ENCODE data around the gene RSPH10B. TPM values are rescaled to one million over a fixed set of nuclear protein-coding genes. Genes with fewer than 3 reads are reported as not detected.
"Not testable (repeated sequence)": the region's sequence is repeated elsewhere in the genome, so short reads cannot be mapped to it uniquely, and the experiment has no call there.

The RSPH10B gene
- total and polyA plus RNA-seq, 10 of the 15 experiments (the other 5 are each of a cell fraction or from before 2014, with no cell fraction given) = 0.03 TPM; not detected in 9

GRCh38 chr7:5908835-5909234 lies 61.7 kb downstream of the RSPH10B start:
- H3K9ac ChIP-seq (ENCODE audit: control insufficient read depth, insufficient read depth, low read length); ATAC-seq; H3K4me3 ChIP-seq; CTCF ChIA-PET; H3K36me3 ChIP-seq (ENCODE audit: control insufficient read depth in 2 of 2, insufficient read depth in 2 of 2, low read length in 1 of 2); H4K20me1 ChIP-seq (ENCODE audit: control insufficient read depth, insufficient read depth); H3K4me1 ChIP-seq (ENCODE audit: control insufficient read depth, insufficient read depth, low read length); SMC1A ChIA-PET (ENCODE audit: uncharacterized antibody, unreplicated experiment); H3K9me3 ChIP-seq (replicated peaks; ENCODE audit: control insufficient read depth, insufficient read depth, low read length); BruUV-seq (replicated peaks); FAIRE-seq; H3K27me3 ChIP-seq (replicated peaks in 1 of 2; ENCODE audit: control insufficient read depth in 2 of 2, insufficient read depth in 2 of 2, low read length in 1 of 2); POLR2A ChIA-PET; H2AFZ ChIP-seq (ENCODE audit: control insufficient read depth, low read depth, low read length); DNase-seq (ENCODE audit: low read depth, low spot score); in situ Hi-C loops (cut with MboI); intact Hi-C loops (cut with micrococcal nuclease; ENCODE audit: unreplicated experiment); RAD21 ChIA-PET (ENCODE audit: unreplicated experiment); H3K4me2 ChIP-seq (ENCODE audit: control insufficient read depth, insufficient read depth); H3K27ac ChIP-seq (ENCODE audit: control insufficient read depth, insufficient read depth); H3K79me2 ChIP-seq (ENCODE audit: control insufficient read depth, insufficient read depth, low read length): not testable (repeated sequence)
- 95% methylated on average over 4 of the region's 6 CpGs for WGBS (ENCODE audit: insufficient coverage, insufficient replicate concordance, low lambda C conversion rate, missing lambda C conversion rate)

GRCh38 chr7:5904726-5905125 lies 65.8 kb downstream of the RSPH10B start:
- H3K4me1 ChIP-seq (ENCODE audit: control insufficient read depth, insufficient read depth, low read length); CTCF ChIA-PET; ATAC-seq; BruUV-seq (replicated peaks); H2AFZ ChIP-seq (ENCODE audit: control insufficient read depth, low read depth, low read length); intact Hi-C loops (cut with micrococcal nuclease; ENCODE audit: unreplicated experiment); SMC1A ChIA-PET (ENCODE audit: uncharacterized antibody, unreplicated experiment); H3K4me3 ChIP-seq; H3K79me2 ChIP-seq (ENCODE audit: control insufficient read depth, insufficient read depth, low read length); RAD21 ChIA-PET (ENCODE audit: unreplicated experiment); H3K4me2 ChIP-seq (ENCODE audit: control insufficient read depth, insufficient read depth); H3K36me3 ChIP-seq (ENCODE audit: control insufficient read depth in 2 of 2, insufficient read depth in 2 of 2, low read length in 1 of 2); DNase-seq (ENCODE audit: low read depth, low spot score); in situ Hi-C loops (cut with MboI); H3K9me3 ChIP-seq (replicated peaks; ENCODE audit: control insufficient read depth, insufficient read depth, low read length); H4K20me1 ChIP-seq (ENCODE audit: control insufficient read depth, insufficient read depth); FAIRE-seq; H3K27me3 ChIP-seq (replicated peaks in 1 of 2; ENCODE audit: control insufficient read depth in 2 of 2, insufficient read depth in 2 of 2, low read length in 1 of 2); POLR2A ChIA-PET; H3K27ac ChIP-seq (ENCODE audit: control insufficient read depth, insufficient read depth); H3K9ac ChIP-seq (ENCODE audit: control insufficient read depth, insufficient read depth, low read length): not testable (repeated sequence)
- 92% methylated on average over 5 of the region's 5 CpGs for WGBS (ENCODE audit: insufficient coverage, insufficient replicate concordance, low lambda C conversion rate, missing lambda C conversion rate)

GRCh38 chr7:5903002-5903401 lies 67.5 kb downstream of the RSPH10B start:
- H3K27ac ChIP-seq (ENCODE audit: control insufficient read depth, insufficient read depth); H3K4me2 ChIP-seq (ENCODE audit: control insufficient read depth, insufficient read depth); CTCF ChIA-PET; H3K4me3 ChIP-seq; H3K27me3 ChIP-seq (replicated peaks in 1 of 2; ENCODE audit: control insufficient read depth in 2 of 2, insufficient read depth in 2 of 2, low read length in 1 of 2); RAD21 ChIA-PET (ENCODE audit: unreplicated experiment); POLR2A ChIA-PET; SMC1A ChIA-PET (ENCODE audit: uncharacterized antibody, unreplicated experiment); H3K9me3 ChIP-seq (replicated peaks; ENCODE audit: control insufficient read depth, insufficient read depth, low read length); ATAC-seq; FAIRE-seq; H3K79me2 ChIP-seq (ENCODE audit: control insufficient read depth, insufficient read depth, low read length); H4K20me1 ChIP-seq (ENCODE audit: control insufficient read depth, insufficient read depth); H3K4me1 ChIP-seq (ENCODE audit: control insufficient read depth, insufficient read depth, low read length); H3K36me3 ChIP-seq (ENCODE audit: control insufficient read depth in 2 of 2, insufficient read depth in 2 of 2, low read length in 1 of 2); in situ Hi-C loops (cut with MboI); intact Hi-C loops (cut with micrococcal nuclease; ENCODE audit: unreplicated experiment); BruUV-seq (replicated peaks); DNase-seq (ENCODE audit: low read depth, low spot score); H3K9ac ChIP-seq (ENCODE audit: control insufficient read depth, insufficient read depth, low read length); H2AFZ ChIP-seq (ENCODE audit: control insufficient read depth, low read depth, low read length): not testable (repeated sequence)
- WGBS (ENCODE audit: insufficient coverage, insufficient replicate concordance, low lambda C conversion rate, missing lambda C conversion rate) = 98% methylated on average over 6 of the region's 6 CpGs

Measured in GM12878 (cell line).